OCI-LY7 (cell line): ENCODE data around the gene ARL11.

Experiments
- CTCF ChIP-seq: fragments of 200-600 bp; sonication (generic); conservative IDR thresholded peaks from 2 replicates; pipeline ENCODE4 v1.5.1; 2014; ENCODE audit warnings: mild to moderate bottlenecking, antibody characterized with exemption, low read length, moderate library complexity, mixed read lengths
- EZH2phosphoT487 ChIP-seq: fragments of 200-600 bp; sonication (generic); IDR thresholded peaks from 2 replicates; pipeline ENCODE4 v1.6.1; 2018; ENCODE audit warnings: low read depth, borderline replicate concordance, mild to moderate bottlenecking, mixed run types, antibody characterized with exemption, low read length, moderate library complexity, mixed read lengths

GRCh38 chr13:49615836-49616675 is 12.3 kb upstream of the ARL11 start:
- TF ChIP-seq CTCF (no peak), EZH2phosphoT487 (no peak)
